PC-3 (cell line): Measurements from ENCODE around the gene WNT7B. TPM values are rescaled to one million over a fixed set of nuclear protein-coding genes. Genes with fewer than 3 reads are reported as not detected.

ENCODE experiments used
- ATAC-seq: fragments of 200-7000 bp; cut with Tn5 transposase; 2 replicates; pipeline ENCODE4 v1.9.1; 2020; ENCODE audit warnings: mild to moderate bottlenecking, moderate library complexity
- BruUV-seq: library from RNA; stranded (reverse); fragments of 400-500 nt; replicated peaks from 2 replicates; lab custom pipeline; 2021; lab: Mats Ljungman, UMichigan
- CTCF ChIA-PET: fragments of 300-600 bp; sonication (Branson Sonifier 250); formaldehyde crosslinking; loops from one replicate; lab custom pipeline; 2022; ENCODE audit warnings: antibody characterized with exemption; lab: Charles Lee
- POLR2A ChIA-PET: fragments of 300-600 bp; sonication (Branson Sonifier 250); formaldehyde crosslinking; loops from one replicate; lab custom pipeline; 2022; ENCODE audit warnings: antibody characterized with exemption; ENCODE audit not compliant: unreplicated experiment; lab: Charles Lee
- DNase-seq: peaks from one replicate; pipeline ENCODE4 v3.0.0-alpha.2; 2015
- H2AFZ ChIP-seq: fragments of 300-600 bp; sonication (generic); 2 replicates; pipeline ENCODE4 v1.6.0; 2016; ENCODE audit warnings: antibody characterized with exemption, low read length
- H3F3A ChIP-seq: fragments of 300-600 bp; sonication (generic); one replicate; pipeline ENCODE4 v1.6.0; 2017; ENCODE audit warnings: antibody characterized with exemption, low read length, control low read depth, mild to moderate bottlenecking; ENCODE audit not compliant: unreplicated experiment
- H3K27ac ChIP-seq: fragments of 300-600 bp; sonication (generic); 2 replicates; pipeline ENCODE4 v1.5.1; 2016; ENCODE audit warnings: mild to moderate bottlenecking, low read length
- H3K27me3 ChIP-seq: fragments of 300-600 bp; sonication (generic); 2 replicates; pipeline ENCODE4 v1.6.1; 2016; ENCODE audit warnings: low read length, mixed read lengths
- H3K36me3 ChIP-seq: fragments of 300-600 bp; sonication (generic); 2 replicates; pipeline ENCODE4 v1.6.1; 2016; ENCODE audit warnings: low read depth, mixed run types, low read length, mixed read lengths
- H3K4me1 ChIP-seq: fragments of 300-600 bp; sonication (generic); 2 replicates; pipeline ENCODE4 v1.5.1; 2016; ENCODE audit warnings: low read length; ENCODE audit not compliant: insufficient read depth
- H3K4me2 ChIP-seq: fragments of 300-600 bp; sonication (generic); 2 replicates; pipeline ENCODE4 v1.6.0; 2016; ENCODE audit warnings: low read length
- H3K4me3 ChIP-seq: fragments of 300-600 bp; sonication (generic); 2 replicates; pipeline ENCODE4 v1.5.1; 2016; ENCODE audit warnings: mild to moderate bottlenecking, low read length, mixed read lengths
- H3K79me2 ChIP-seq: fragments of 300-600 bp; sonication (generic); 2 replicates; pipeline ENCODE4 v1.6.1; 2017; ENCODE audit warnings: low read length, mixed read lengths
- H3K9ac ChIP-seq: fragments of 300-600 bp; sonication (generic); 2 replicates; pipeline ENCODE4 v1.6.0; 2016; ENCODE audit warnings: mild to moderate bottlenecking, low read length
- H3K9me2 ChIP-seq: fragments of 300-600 bp; sonication (generic); replicated peaks from 2 replicates; pipeline ENCODE4 v1.6.1; 2016; ENCODE audit warnings: mixed run types, low read length, mixed read lengths
- H3K9me3 ChIP-seq: fragments of 300-600 bp; sonication (generic); 2 replicates; pipeline ENCODE4 v1.6.1; 2016; ENCODE audit warnings: low read length, mixed read lengths
- H4K20me1 ChIP-seq: fragments of 300-600 bp; sonication (generic); 2 replicates; pipeline ENCODE4 v1.6.1; 2016; ENCODE audit warnings: low read length, mixed read lengths
- CTCF ChIP-seq: fragments of 300-600 bp; sonication (generic); conservative IDR thresholded peaks from 2 replicates; pipeline ENCODE4 v1.5.1; 2017; ENCODE audit warnings: antibody characterized with exemption, low read depth, mild to moderate bottlenecking, low read length
- EZH2 ChIP-seq: fragments of 300-600 bp; sonication (generic); IDR thresholded peaks from one replicate; pipeline ENCODE4 v1.6.1; 2017; ENCODE audit warnings: antibody characterized with exemption, mild to moderate bottlenecking, low read length; ENCODE audit not compliant: unreplicated experiment
- EZH2phosphoT487 ChIP-seq: fragments of 300-600 bp; sonication (generic); IDR thresholded peaks from 2 replicates; pipeline ENCODE4 v1.6.1; 2018; ENCODE audit warnings: mild to moderate bottlenecking, antibody characterized with exemption, low read length, borderline replicate concordance
- intact Hi-C: fragments of 100-400 bp; cut with micrococcal nuclease; formaldehyde crosslinking; loops from 2 replicates; pipeline ENCODE4 v1.9.0; 2023
- total RNA-seq: library from RNA; depleted of rRNA; stranded (reverse); fragments of >200 nt; gene quantifications from 2 replicates; pipeline ENCODE4 v1.2.3, GENCODE V29; 2014

WNT7B gene
- total RNA-seq, 1 experiment from 2014 or later: 42.0 TPM

DNA sequence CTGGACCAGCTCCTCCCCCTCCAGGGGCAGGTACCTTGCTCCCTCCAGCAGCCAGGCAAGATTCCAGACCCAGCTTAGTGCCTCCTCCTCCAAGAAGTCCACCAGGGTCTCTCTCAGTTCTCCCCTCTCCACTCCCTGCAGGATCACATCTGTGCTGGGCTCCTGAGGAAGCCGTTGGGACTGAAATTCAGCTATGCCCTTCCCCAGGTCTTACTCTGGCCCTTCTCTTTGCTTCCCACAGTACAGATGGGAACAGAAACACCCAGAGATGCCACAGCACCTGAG lies 14.6 kb downstream of the WNT7B start:
- CTCF ChIA-PET: no interaction called here
- Histone ChIP-seq H3K4me2 (no peak overlapping the region), H3K27ac (no peak overlapping the region)

DNA sequence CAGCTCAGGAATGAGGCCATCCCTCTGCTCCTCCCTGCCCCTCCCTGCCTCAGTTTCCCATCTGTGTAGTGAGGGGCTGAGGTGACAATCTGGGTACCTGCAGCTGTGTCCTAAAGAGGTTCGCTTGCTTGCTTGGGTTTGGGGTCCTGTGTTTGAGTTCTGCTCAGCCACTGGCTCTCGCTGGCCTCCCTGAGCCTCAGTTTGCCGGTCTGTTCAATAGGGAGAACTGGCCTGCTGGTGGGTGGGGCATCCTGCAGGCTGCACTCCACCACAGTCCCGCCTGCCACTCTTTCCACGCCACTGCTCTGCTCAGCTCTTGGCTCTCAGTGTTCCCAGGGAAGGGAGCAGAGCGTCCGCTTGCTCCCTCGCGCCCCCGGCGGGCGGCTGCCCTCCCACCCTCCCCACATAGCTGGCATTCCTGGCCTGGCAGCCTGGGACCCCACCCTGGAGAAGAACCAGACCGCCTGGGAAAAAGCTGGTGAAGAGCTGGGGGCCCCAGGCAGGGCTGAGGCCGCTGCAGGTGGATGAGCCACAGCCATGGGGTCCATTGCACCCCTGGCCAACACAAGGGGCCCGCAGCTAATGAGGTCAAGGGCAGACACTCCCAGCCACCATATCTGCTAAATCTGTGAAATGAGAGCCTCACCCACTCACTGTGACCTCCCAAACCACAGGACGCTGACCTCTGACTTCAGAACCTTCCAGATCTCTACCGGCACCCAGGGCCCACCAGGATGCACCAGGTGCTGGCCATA lies 15.1 kb downstream of the WNT7B start:
- no peak overlapping the region for H3K27ac ChIP-seq
- CTCF ChIA-PET: no interaction called here
- H3K79me2 ChIP-seq: peaks cover 74% of the 10 kb centered on the region

More for the DNA sequence above, 14.6 kb downstream of the WNT7B start:
- Histone ChIP-seq H4K20me1 (peaks cover 31% of the 10 kb centered on the region), H3K27me3 (no peaks in the 10 kb centered on the region), H3F3A (no peaks in the 10 kb centered on the region), H3K79me2 (peaks cover 77% of the 10 kb centered on the region), H3K36me3 (no peaks in the 10 kb centered on the region), H2AFZ (no peak overlapping the region), H3K4me3 (no peak overlapping the region), H3K9me2 (no peaks in the 10 kb centered on the region), H3K9me3 (no peaks in the 10 kb centered on the region), H3K4me1 (no peaks in the 10 kb centered on the region), H3K9ac (no peak overlapping the region)
- POLR2A ChIA-PET: no interaction called here
- ATAC-seq (no peak), DNase-seq (no peak)
- intact Hi-C loops: no loop called here
- no peak for TF ChIP-seq EZH2phosphoT487
- TF ChIP-seq CTCF: no peak
- TF ChIP-seq EZH2: no peak
- no TSS peak for BruUV-seq

More for the DNA sequence above, 15.1 kb downstream of the WNT7B start:
- H3K9ac ChIP-seq: no peak overlapping the region
- no peaks in the 10 kb centered on the region for H3K36me3 ChIP-seq
- TF ChIP-seq EZH2phosphoT487 (no peak), CTCF (no peak), EZH2 (no peak)
- H3K4me2 ChIP-seq: no peak overlapping the region
- no peak for ATAC-seq
- H3K9me3 ChIP-seq: no peaks in the 10 kb centered on the region
- H3F3A ChIP-seq: no peaks in the 10 kb centered on the region
- no peak overlapping the region for H2AFZ ChIP-seq
- H3K4me3 ChIP-seq: no peak overlapping the region
- no TSS peak for BruUV-seq
- H4K20me1 ChIP-seq: peaks cover 31% of the 10 kb centered on the region
- intact Hi-C loops: no loop called here
- no peak for DNase-seq
- no peaks in the 10 kb centered on the region for H3K4me1 ChIP-seq
- H3K27me3 ChIP-seq: no peaks in the 10 kb centered on the region
- H3K9me2 ChIP-seq: no peaks in the 10 kb centered on the region
- POLR2A ChIA-PET: no interaction called here
